K562 (cell line): Measurements from ENCODE around the gene ANKH. TPM values are rescaled to one million over a fixed set of nuclear protein-coding genes. Genes with fewer than 3 reads are reported as not detected.

ENCODE experiments used
- ATAC-seq: fragments of 200-7000 bp; cut with Tn5 transposase; 3 replicates; pipeline ENCODE4 v1.9.1; 2020; ENCODE audit warnings: moderate library complexity
- BruUV-seq: library from RNA; stranded (reverse); fragments of 400-500 nt; replicated peaks from 2 replicates; lab custom pipeline; 2021; lab: Mats Ljungman, UMichigan
- CTCF ChIA-PET: fragments of 300-600 bp; formaldehyde crosslinking; extraction: SDS; loops from one replicate; lab custom pipeline; 2021; ENCODE audit warnings: low intra/inter-chr PET ratio; lab: Yijun Ruan, JAX
- POLR2A ChIA-PET: fragments of 300-600, 350-650 bp; sonication (Branson Sonifier 250); formaldehyde crosslinking; extraction: SDS; loops from one replicate; lab custom pipeline; 2021; ENCODE audit warnings: antibody characterized with exemption, inconsistent platforms; lab: Yijun Ruan, JAX
- DNase-seq, 4 experiments: peaks; one replicate each; pipeline versions ENCODE4 v3.0.0 to v3.0.0-alpha.2; 2011 to 2018; ENCODE audit warnings: low spot score in 3 of 4, mixed read lengths in 3 of 4; ENCODE audit errors: extremely low read depth in 1 of 4
- FAIRE-seq: peaks from 2 replicates; lab custom pipeline; 2011; peaks lifted over from hg19 to GRCh38; lab: Jason Lieb, UNC
- H2AFZ ChIP-seq: 2 replicates; pipeline ENCODE4 v1.6.0; 2011; ENCODE audit warnings: low read depth, low read length, control low read depth, inconsistent platforms
- H3K27ac ChIP-seq: fragments of 200-600 bp; 3 replicates; pipeline ENCODE4 v1.8.0; 2011; ENCODE audit warnings: low read depth, mild to moderate bottlenecking, control low read depth, inconsistent platforms, low read length, moderate library complexity, mixed read lengths; ENCODE audit errors: extremely low read depth
- H3K27me3 ChIP-seq, 2 experiments: fragments of 300-600 bp in 1 of 2; 2 replicates in 1 of 2; 3 replicates in 1 of 2; pipeline versions ENCODE4 v1.6.0 to v1.8.0; 2011; ENCODE audit warnings: inconsistent platforms in 2 of 2, low read length in 2 of 2, mild to moderate bottlenecking in 1 of 2, mixed read lengths in 1 of 2, moderate library complexity in 1 of 2; ENCODE audit not compliant: control insufficient read depth in 2 of 2, insufficient read depth in 2 of 2
- H3K36me3 ChIP-seq: fragments of 300-600 bp; 3 replicates; pipeline ENCODE4 v1.8.0; 2011; ENCODE audit warnings: mild to moderate bottlenecking, low read length, inconsistent platforms; ENCODE audit not compliant: control insufficient read depth, insufficient read depth
- H3K4me1 ChIP-seq, 2 experiments: fragments of 200-600 bp in 1 of 2; replicated peaks in 1 of 2; 2 replicates in 1 of 2; 3 replicates in 1 of 2; pipeline versions ENCODE4 v1.5.1 to v1.8.0; 2011; ENCODE audit warnings: inconsistent platforms in 2 of 2, low read length in 2 of 2, mild to moderate bottlenecking in 1 of 2, mixed read lengths in 1 of 2, moderate library complexity in 1 of 2; ENCODE audit not compliant: control insufficient read depth in 2 of 2, insufficient read depth in 2 of 2
- H3K4me2 ChIP-seq: 2 replicates; pipeline ENCODE4 v1.6.1; 2011; ENCODE audit warnings: low read length, control low read depth, inconsistent platforms, mixed read lengths; ENCODE audit not compliant: insufficient read depth
- H3K4me3 ChIP-seq: fragments of 200-600 bp; sonication (generic), shearing (Covaris generic); 2 replicates; pipeline ENCODE4 v1.5.1; 2016; ENCODE audit warnings: control low read depth, inconsistent platforms
- H3K79me2 ChIP-seq: fragments of 200-600 bp; 3 replicates; pipeline ENCODE4 v1.8.0; 2011; ENCODE audit warnings: low read length, inconsistent platforms; ENCODE audit not compliant: control insufficient read depth, insufficient read depth
- H3K9ac ChIP-seq, 2 experiments: 2 replicates each; pipeline versions ENCODE4 v1.6.0 to v1.6.1; 2011; ENCODE audit warnings: low read depth in 2 of 2, low read length in 2 of 2, control low read depth in 1 of 2, inconsistent platforms in 1 of 2, mild to moderate bottlenecking in 1 of 2, mixed read lengths in 1 of 2; ENCODE audit not compliant: insufficient read depth in 1 of 2
- H3K9me1 ChIP-seq: one replicate; pipeline ENCODE4 v1.6.0; 2011; ENCODE audit warnings: inconsistent platforms, mild to moderate bottlenecking, low read length, moderate library complexity; ENCODE audit not compliant: control insufficient read depth, insufficient read depth
- H3K9me3 ChIP-seq: replicated peaks from 2 replicates; pipeline ENCODE4 v1.5.1; 2011; ENCODE audit warnings: low read depth, low read length, inconsistent platforms; ENCODE audit not compliant: control insufficient read depth, insufficient read depth
- H4K20me1 ChIP-seq: replicated peaks from 2 replicates; pipeline ENCODE4 v1.6.1; 2011; ENCODE audit warnings: low read length, inconsistent platforms, mixed read lengths; ENCODE audit not compliant: control insufficient read depth, insufficient read depth
- COPS2 ChIP-seq: fragments of 450-650 bp; conservative IDR thresholded peaks from 2 replicates; pipeline ENCODE4 v1.6.1; 2016; ENCODE audit warnings: mild to moderate bottlenecking, moderate library complexity
- GABPB1 ChIP-seq: sonication (generic); formaldehyde crosslinking; IDR thresholded peaks from 2 replicates; pipeline ENCODE4 v1.8.0; 2022; ENCODE audit warnings: mild to moderate bottlenecking, missing genetic modification reagents
- GTF2E2 ChIP-seq: fragments of 200-800 bp; sonication (Bioruptor generic); IDR thresholded peaks from 2 replicates; pipeline ENCODE4 v1.6.1; 2016; ENCODE audit warnings: missing genetic modification characterization, missing compliant biosample characterization
- MEF2D ChIP-seq: conservative IDR thresholded peaks from 2 replicates; pipeline ENCODE4 v1.6.1; 2016; ENCODE audit warnings: low read depth, missing genetic modification characterization, missing compliant biosample characterization
- MEIS2 ChIP-seq: fragments of 450-650 bp; IDR thresholded peaks from 2 replicates; pipeline ENCODE4 v1.6.1; 2014; ENCODE audit warnings: mild to moderate bottlenecking; ENCODE audit not compliant: partially characterized antibody
- STAG1 ChIP-seq: sonication (generic); formaldehyde crosslinking; IDR thresholded peaks from 2 replicates; pipeline ENCODE4 v1.5.0; 2020; ENCODE audit warnings: missing genetic modification reagents, borderline replicate concordance
- ZNF282 ChIP-seq: sonication (generic); formaldehyde crosslinking; IDR thresholded peaks from 2 replicates; pipeline ENCODE4 v1.8.1; 2023; ENCODE audit warnings: missing genetic modification reagents
- WGBS: fragments of 100-300 bp; shearing (Covaris generic); methylation state at CpG from one replicate; pipeline ENCODE4 v1.1.6; 2016; ENCODE audit warnings: low coverage, mixed read lengths; ENCODE audit not compliant: insufficient coverage; ENCODE audit errors: missing lambda C conversion rate; 5-methylcytosine and 5-hydroxymethylcytosine counted together
- in situ Hi-C: fragments of 300-500 bp; cut with MboI; formaldehyde crosslinking; loops from 4 replicates; pipeline ENCODE4 v1.15.0; 2018; ENCODE audit warnings: inconsistent platforms, mixed read lengths
- intact Hi-C: fragments of 100-400 bp; cut with micrococcal nuclease; formaldehyde crosslinking; loops from 2 replicates; pipeline ENCODE4 v1.14.2; 2022
- polyA plus RNA-seq, 8 experiments: library from polyadenylated mRNA; depleted of rRNA in 4 of 8; stranded (reverse) in 5 of 8; unstranded in 3 of 8; fragments of >200 nt; fragmentation: Nextera tagmentation in 2 of 8; fragmentation: Illumina TruSeq in 1 of 8; extraction: Ambion mirVana in 2 of 8; extraction: Trizol in 1 of 8; gene quantifications; 2 replicates each; pipeline versions ENCODE4 v1.2.1 to v1.2.3, GENCODE V29; 2011 to 2014; ENCODE audit warnings: inconsistent platforms in 1 of 8, missing spikeins in 1 of 8
- total RNA-seq, 7 experiments: library from RNA; depleted of rRNA in 6 of 7; stranded (reverse); fragments of >200 nt in 6 of 7; fragmentation: Illumina TruSeq in 2 of 7; extraction: Trizol in 2 of 7; gene quantifications; 2 replicates each; pipeline versions ENCODE4 v1.2.1 to v1.2.3, GENCODE V29; 2011 to 2021; ENCODE audit warnings: low replicate concordance in 1 of 7
- TF ChIP-seq, protein P1 (sequence below): fragments of 450-650 bp; IDR thresholded peaks from 2 replicates; pipeline ENCODE4 v1.6.1; 2018; ENCODE audit warnings: mild to moderate bottlenecking, low read depth; ENCODE audit not compliant: partially characterized antibody
- TF ChIP-seq, protein P2 (sequence below): sonication (generic); IDR thresholded peaks from 2 replicates; pipeline ENCODE4 v1.6.1; 2016

Gene ANKH
- total and polyA plus RNA-seq, 9 of the 15 experiments (the other 6 are each of a cell fraction or from before 2014, with no cell fraction given), result 0.79 to 12.2 (median 4.5) TPM

DNA sequence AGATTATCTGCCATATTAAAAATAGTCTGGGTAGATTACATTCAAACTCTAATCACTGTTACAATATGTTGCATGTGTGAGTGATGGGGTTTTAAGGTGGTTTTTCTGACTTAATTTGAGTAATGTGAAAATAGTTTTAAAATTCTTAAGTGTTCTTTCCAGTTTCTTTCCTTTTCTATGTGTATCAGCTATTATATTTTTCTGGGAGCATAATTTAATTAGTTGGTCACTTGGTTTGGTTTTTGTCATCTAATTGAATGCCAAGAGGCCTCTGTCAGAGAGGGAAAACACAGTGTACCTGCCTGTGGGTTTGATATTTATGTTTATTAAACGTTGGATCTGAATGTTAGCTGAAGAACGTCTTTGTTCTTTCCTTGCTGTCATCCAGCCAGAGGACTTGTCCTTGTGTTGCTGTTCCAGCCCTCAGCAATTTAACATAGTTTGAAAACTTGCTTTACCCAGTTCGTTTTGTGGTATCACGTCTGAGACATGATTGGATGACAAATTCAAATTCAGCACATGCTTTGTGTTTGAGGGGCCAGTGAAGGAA is 187.6 kb downstream of the ANKH start:
- in situ Hi-C loops, result no loop called here
- no peak overlapping the region for H3K4me3 ChIP-seq
- ChIA-PET CTCF (no interaction called here), POLR2A (interaction anchor here (0.5 kb wide), 1 partner anchor 1018 kb away, joined by 3 read pairs; no protein-coding TSS in a partner anchor)
- H3K27ac ChIP-seq, result no peak overlapping the region
- no peak overlapping the region for H2AFZ ChIP-seq
- H3K9me1 ChIP-seq, result no peaks in the 10 kb centered on the region
- H3K27me3 ChIP-seq, result no peaks in the 10 kb centered on the region
- H3K4me1 ChIP-seq, result no peaks in the 10 kb centered on the region
- H3K9ac ChIP-seq, result no peak overlapping the region
- DNase-seq (no peak), ATAC-seq (no peak), FAIRE-seq (no peak)
- H3K36me3 ChIP-seq, result peaks cover 89% of the 10 kb centered on the region
- TF ChIP-seq STAG1 (CRISPR knock-in tag), result no peak
- TF ChIP-seq COPS2, result no peak
- TF ChIP-seq, protein P1, sequence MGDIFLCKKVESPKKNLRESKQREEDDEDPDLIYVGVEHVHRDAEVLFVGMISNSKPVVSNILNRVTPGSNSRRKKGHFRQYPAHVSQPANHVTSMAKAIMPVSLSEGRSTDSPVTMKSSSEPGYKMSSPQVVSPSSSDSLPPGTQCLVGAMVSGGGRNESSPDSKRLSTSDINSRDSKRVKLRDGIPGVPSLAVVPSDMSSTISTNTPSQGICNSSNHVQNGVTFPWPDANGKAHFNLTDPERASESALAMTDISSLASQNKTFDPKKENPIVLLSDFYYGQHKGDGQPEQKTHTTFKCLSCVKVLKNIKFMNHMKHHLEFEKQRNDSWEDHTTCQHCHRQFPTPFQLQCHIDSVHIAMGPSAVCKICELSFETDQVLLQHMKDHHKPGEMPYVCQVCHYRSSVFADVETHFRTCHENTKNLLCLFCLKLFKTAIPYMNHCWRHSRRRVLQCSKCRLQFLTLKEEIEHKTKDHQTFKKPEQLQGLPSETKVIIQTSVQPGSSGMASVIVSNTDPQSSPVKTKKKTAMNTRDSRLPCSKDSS, result no peak
- TF ChIP-seq MEF2D (tag), result no peak
- TF ChIP-seq, protein P2, sequence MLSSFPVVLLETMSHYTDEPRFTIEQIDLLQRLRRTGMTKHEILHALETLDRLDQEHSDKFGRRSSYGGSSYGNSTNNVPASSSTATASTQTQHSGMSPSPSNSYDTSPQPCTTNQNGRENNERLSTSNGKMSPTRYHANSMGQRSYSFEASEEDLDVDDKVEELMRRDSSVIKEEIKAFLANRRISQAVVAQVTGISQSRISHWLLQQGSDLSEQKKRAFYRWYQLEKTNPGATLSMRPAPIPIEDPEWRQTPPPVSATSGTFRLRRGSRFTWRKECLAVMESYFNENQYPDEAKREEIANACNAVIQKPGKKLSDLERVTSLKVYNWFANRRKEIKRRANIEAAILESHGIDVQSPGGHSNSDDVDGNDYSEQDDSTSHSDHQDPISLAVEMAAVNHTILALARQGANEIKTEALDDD, result no peak
- no peak for TF ChIP-seq GTF2E2 (tag)
- no peak for TF ChIP-seq GABPB1 (CRISPR knock-in tag)
- TF ChIP-seq ZNF282 (CRISPR knock-in tag), result no peak
- no peak for TF ChIP-seq MEIS2
- no peaks in the 10 kb centered on the region for H3K9me3 ChIP-seq
- H4K20me1 ChIP-seq, result no peaks in the 10 kb centered on the region
- BruUV-seq, result no TSS peak
- intact Hi-C loops, result no loop called here
- H3K4me2 ChIP-seq, result no peak overlapping the region
- peaks cover 2% of the 10 kb centered on the region; the same call in 2 of the 3 replicates for H3K79me2 ChIP-seq
- WGBS, result 66% methylated on average over 4 of the region's 4 CpGs
